A549 (cell line): ENCODE measurements around the gene DNAJC10.

ENCODE experiments used
- CBX2 ChIP-seq: fragments of 200-600 bp; sonication (generic); IDR thresholded peaks from 2 replicates; pipeline ENCODE4 v1.6.1; 2016; ENCODE audit warnings: low read depth, mild to moderate bottlenecking, borderline replicate concordance
- CTCF ChIP-seq: fragments of >200 bp; sonication (Bioruptor Twin); formaldehyde crosslinking; IDR thresholded peaks from 3 replicates; pipeline ENCODE4 v1.5.1; 2016
- MAZ ChIP-seq: fragments of 150-350 bp; IDR thresholded peaks from 2 replicates; pipeline ENCODE4 v1.6.1; 2014; ENCODE audit warnings: antibody characterized with exemption, low read depth, low read length, borderline replicate concordance
- POLR2A ChIP-seq: IDR thresholded peaks from 2 replicates; pipeline ENCODE4 v1.6.1; 2012; ENCODE audit warnings: mild to moderate bottlenecking, low read length

- TF ChIP-seq CTCF (no peak), POLR2A (no peak), MAZ (no peak), CBX2 (no peak)
Observed at GRCh38 chr2:182822733-182823132, 106.7 kb downstream of the DNAJC10 start.
